Astrocyte (in vitro differentiated cells and primary cell): ENCODE results near the gene RAD50. TPM values are rescaled to one million over a fixed set of nuclear protein-coding genes. Genes with fewer than 3 reads are reported as not detected.

Experiments
- DNase-seq: peaks from one replicate; pipeline ENCODE4 v3.0.0-alpha.2; 2010; ENCODE audit warnings: low read depth
- FAIRE-seq: peaks from 2 replicates; lab custom pipeline; 2011; peaks lifted over from hg19 to GRCh38; lab: Jason Lieb, UNC
- H2AFZ ChIP-seq: 2 replicates; pipeline ENCODE4 v1.6.0; 2012; ENCODE audit warnings: low read depth, low read length, inconsistent platforms
- H3K27ac ChIP-seq: 2 replicates; pipeline ENCODE4 v1.5.1; 2011; ENCODE audit warnings: low read depth, low read length, inconsistent platforms
- H3K27me3 ChIP-seq: 2 replicates; pipeline ENCODE4 v1.6.0; 2011; ENCODE audit warnings: low read length, inconsistent platforms; ENCODE audit not compliant: insufficient read depth
- H3K36me3 ChIP-seq: 2 replicates; pipeline ENCODE4 v1.5.1; 2011; ENCODE audit warnings: low read length, inconsistent platforms; ENCODE audit not compliant: insufficient read depth
- H3K4me1 ChIP-seq: 2 replicates; pipeline ENCODE4 v1.5.1; 2011; ENCODE audit warnings: low read length, inconsistent platforms; ENCODE audit not compliant: insufficient read depth
- H3K4me2 ChIP-seq: 2 replicates; pipeline ENCODE4 v1.6.0; 2012; ENCODE audit warnings: low read length, inconsistent platforms
- H3K4me3 ChIP-seq: 2 replicates; pipeline ENCODE4 v1.5.1; 2011; ENCODE audit warnings: low read depth, mild to moderate bottlenecking, low read length, inconsistent platforms; ENCODE audit not compliant: insufficient read depth
- H3K79me2 ChIP-seq: 2 replicates; pipeline ENCODE4 v1.6.0; 2012; ENCODE audit warnings: mild to moderate bottlenecking, low read length, inconsistent platforms; ENCODE audit not compliant: insufficient read depth
- H3K9ac ChIP-seq: 2 replicates; pipeline ENCODE4 v1.6.0; 2012; ENCODE audit warnings: mild to moderate bottlenecking, low read length, inconsistent platforms
- H3K9me3 ChIP-seq: 2 replicates; pipeline ENCODE4 v1.5.1; 2012; ENCODE audit warnings: low read depth, mild to moderate bottlenecking, low read length, inconsistent platforms; ENCODE audit not compliant: insufficient read depth
- H4K20me1 ChIP-seq: 2 replicates; pipeline ENCODE4 v1.6.0; 2012; ENCODE audit warnings: low read length, inconsistent platforms; ENCODE audit not compliant: insufficient read depth
- H3K27ac Mint-ChIP-seq: one replicate; pipeline ENCODE4 v1.8.0; 2021; ENCODE audit warnings: mild to moderate bottlenecking, mixed read lengths; ENCODE audit not compliant: unreplicated experiment
- H3K27me3 Mint-ChIP-seq: one replicate; pipeline ENCODE4 v1.8.0; 2021; ENCODE audit warnings: low read depth, mixed read lengths; ENCODE audit not compliant: unreplicated experiment
- H3K36me3 Mint-ChIP-seq: one replicate; pipeline ENCODE4 v1.8.0; 2021; ENCODE audit warnings: low read depth, mixed read lengths; ENCODE audit not compliant: unreplicated experiment
- H3K4me1 Mint-ChIP-seq: one replicate; pipeline ENCODE4 v1.8.0; 2021; ENCODE audit warnings: low read depth, mixed read lengths; ENCODE audit not compliant: unreplicated experiment
- H3K4me3 Mint-ChIP-seq: one replicate; pipeline ENCODE4 v1.8.0; 2021; ENCODE audit warnings: mild to moderate bottlenecking, moderate library complexity, mixed read lengths; ENCODE audit not compliant: unreplicated experiment
- H3K9me3 Mint-ChIP-seq: one replicate; pipeline ENCODE4 v1.8.0; 2021; ENCODE audit warnings: mild to moderate bottlenecking, mixed read lengths; ENCODE audit not compliant: unreplicated experiment
- CTCF ChIP-seq: IDR thresholded peaks from 2 replicates; pipeline ENCODE4 v1.5.1; 2011; ENCODE audit warnings: low read depth, mild to moderate bottlenecking, inconsistent platforms, low read length, moderate library complexity; ENCODE audit not compliant: insufficient read depth
- EZH2 ChIP-seq: IDR thresholded peaks from 2 replicates; pipeline ENCODE4 v1.6.1; 2012; ENCODE audit warnings: mild to moderate bottlenecking, low read length, inconsistent platforms; ENCODE audit not compliant: insufficient read depth
- total RNA-seq: library from RNA; stranded (reverse); gene quantifications from 2 replicates; pipeline ENCODE4 v1.2.1, GENCODE V29; 2021

RAD50 gene
- total RNA-seq, 1 donor from 2014 or later: 26.8 TPM

DNA sequence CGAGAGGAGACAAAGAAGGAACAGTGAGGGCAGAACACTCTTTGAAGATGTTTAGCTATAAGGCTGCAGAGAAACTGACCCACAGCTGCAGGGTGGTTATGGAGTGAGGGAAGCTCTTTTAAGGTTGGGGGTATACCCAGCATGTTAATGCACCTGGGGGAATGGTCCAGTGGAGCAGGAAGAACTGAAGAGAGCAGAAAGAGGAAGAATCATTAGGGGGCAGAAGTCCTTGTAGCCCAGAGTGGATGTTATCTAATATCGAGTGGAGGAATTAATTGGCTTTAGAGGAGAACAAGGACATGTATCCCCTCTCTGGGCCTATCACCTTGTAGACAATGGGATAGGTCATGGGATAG lies 124.7 kb downstream of the RAD50 start:
- Histone ChIP-seq H4K20me1 (no peaks in the 10 kb centered on the region), H2AFZ (no peak overlapping the region), H3K36me3 (no peaks in the 10 kb centered on the region), H3K9me3 (no peaks in the 10 kb centered on the region), H3K27me3 (no peaks in the 10 kb centered on the region), H3K9ac (no peak overlapping the region), H3K27ac (no peak overlapping the region), H3K4me2 (no peak overlapping the region), H3K4me3 (no peak overlapping the region), H3K79me2 (no peaks in the 10 kb centered on the region), H3K4me1 (peaks cover 13% of the 10 kb centered on the region)
- H3K27ac Mint-ChIP-seq: no peak overlapping the region
- TF ChIP-seq CTCF: no peak
- no peak for TF ChIP-seq EZH2
- H3K4me1 Mint-ChIP-seq: peaks cover 23% of the 10 kb centered on the region
- H3K9me3 Mint-ChIP-seq: peaks cover 4% of the 10 kb centered on the region
- no peak overlapping the region for H3K4me3 Mint-ChIP-seq
- no peak for DNase-seq
- FAIRE-seq: no peak
- H3K27me3 Mint-ChIP-seq: no peaks in the 10 kb centered on the region
- H3K36me3 Mint-ChIP-seq: peaks cover 5% of the 10 kb centered on the region

DNA sequence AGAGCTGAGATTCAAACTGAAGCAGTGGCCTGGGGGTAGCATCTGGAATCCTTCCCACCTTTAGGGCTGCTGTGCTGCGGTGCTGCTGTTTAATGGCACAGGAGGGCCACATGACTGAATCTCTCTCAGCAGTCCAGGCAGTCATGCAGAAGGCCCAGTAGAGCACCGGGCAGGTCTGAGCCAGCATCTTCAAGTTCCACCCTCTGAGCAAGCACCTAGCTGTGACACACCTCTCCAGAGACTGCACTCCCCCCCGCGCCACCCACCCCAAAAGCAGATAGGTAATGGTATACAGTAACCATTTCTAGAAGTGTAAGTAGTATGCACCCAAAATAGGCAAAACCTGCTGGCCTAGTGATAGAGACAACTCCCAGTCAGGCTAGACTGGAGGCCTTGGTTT lies 125.2 kb downstream of the RAD50 start:
- Histone ChIP-seq H3K4me3 (no peak overlapping the region), H3K27me3 (no peaks in the 10 kb centered on the region), H3K4me2 (no peak overlapping the region), H4K20me1 (no peaks in the 10 kb centered on the region), H3K36me3 (no peaks in the 10 kb centered on the region), H3K9ac (no peak overlapping the region), H3K4me1 (peaks cover 10% of the 10 kb centered on the region), H3K27ac (no peak overlapping the region), H2AFZ (no peak overlapping the region), H3K79me2 (no peaks in the 10 kb centered on the region), H3K9me3 (no peaks in the 10 kb centered on the region)
- no peak for FAIRE-seq
- peaks cover 5% of the 10 kb centered on the region for H3K36me3 Mint-ChIP-seq
- H3K4me1 Mint-ChIP-seq: peaks cover 18% of the 10 kb centered on the region
- TF ChIP-seq EZH2 (no peak), CTCF (no peak)
- DNase-seq: no peak
- H3K9me3 Mint-ChIP-seq: peaks cover 6% of the 10 kb centered on the region
- no peak overlapping the region for H3K27ac Mint-ChIP-seq
- no peak overlapping the region for H3K4me3 Mint-ChIP-seq
- no peaks in the 10 kb centered on the region for H3K27me3 Mint-ChIP-seq

GRCh38 chr5:132684491-132684890 lies 127.7 kb downstream of the RAD50 start:
- no peaks in the 10 kb centered on the region for H3K4me1 ChIP-seq
- no peak overlapping the region for H3K27ac ChIP-seq
- H3K4me2 ChIP-seq: no peak overlapping the region
- H3K79me2 ChIP-seq: no peaks in the 10 kb centered on the region
- Mint-ChIP-seq H3K27me3 (no peaks in the 10 kb centered on the region), H3K9me3 (peaks cover 7% of the 10 kb centered on the region), H3K4me3 (no peak overlapping the region), H3K4me1 (peaks cover 6% of the 10 kb centered on the region), H3K36me3 (peaks cover 5% of the 10 kb centered on the region), H3K27ac (no peak overlapping the region)
- H3K36me3 ChIP-seq: no peaks in the 10 kb centered on the region
- H3K4me3 ChIP-seq: no peak overlapping the region
- no peaks in the 10 kb centered on the region for H3K27me3 ChIP-seq
- no peak overlapping the region for H3K9ac ChIP-seq
- DNase-seq: no peak
- TF ChIP-seq CTCF (no peak), EZH2 (no peak)
- no peak for FAIRE-seq
- H4K20me1 ChIP-seq: no peaks in the 10 kb centered on the region
- no peak overlapping the region for H2AFZ ChIP-seq
- H3K9me3 ChIP-seq: no peaks in the 10 kb centered on the region
